ENCODE data around the gene FNIP1. TPM values are rescaled to one million over a fixed set of nuclear protein-coding genes. Genes with fewer than 3 reads are reported as not detected.

The FNIP1 gene
- total and polyA plus RNA-seq, 2 of the 8 experiments (the other 6 are each of a cell fraction or from before 2014, with no cell fraction given): 3.5 to 17.3 TPM

DNA sequence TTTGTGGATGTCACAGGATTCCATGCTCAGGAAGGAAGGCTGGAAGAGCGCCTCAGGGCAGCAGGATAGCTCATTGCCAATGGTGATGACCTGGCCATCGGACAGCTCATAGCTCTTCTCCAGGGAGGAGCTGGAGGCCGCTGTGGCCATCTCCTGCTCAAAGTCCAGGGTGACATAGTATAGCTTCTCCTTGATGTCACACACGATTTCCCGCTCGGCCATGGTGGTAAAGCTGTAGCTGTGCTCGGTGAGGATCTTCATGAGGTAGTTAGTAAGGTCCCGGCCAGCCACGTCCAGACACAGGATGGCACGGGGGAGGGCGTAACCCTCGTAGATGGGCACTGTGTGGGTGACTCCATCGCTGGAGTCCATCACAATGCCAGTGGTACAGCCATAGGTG lies 137.5 kb downstream of the FNIP1 start:
- POLR2A ChIA-PET (ENCODE audit: partially characterized antibody): no interaction called here
- no peaks in the 10 kb centered on the region for H3K4me1 ChIP-seq (replicated peaks in 1 of 4; ENCODE audit: control insufficient read depth in 3 of 4, insufficient read depth in 4 of 4, low read length in 3 of 4)
- H3K4me3 ChIP-seq (ENCODE audit: extremely low read depth in 1 of 4, insufficient read depth in 2 of 4, low read depth in 3 of 4, low read length in 4 of 4): no peak overlapping the region
- H2BK15ac ChIP-seq (ENCODE audit: low read length): no peak overlapping the region
- DNase-seq (ENCODE audit: low read depth in 1 of 2, low spot score in 2 of 2) (no peak), FAIRE-seq (no peak)
- H2BK20ac ChIP-seq (ENCODE audit: low read length): no peak overlapping the region
- WGBS, 2 experiments (ENCODE audit: extremely low coverage in 1 of 2, insufficient coverage in 1 of 2, insufficient read length in 1 of 2, insufficient replicate concordance in 2 of 2, low coverage in 1 of 2, low lambda C conversion rate in 2 of 2, missing lambda C conversion rate in 1 of 2): 97% methylated on average over 13 of the region's 13 CpGs; no CpG with 5 or more reads in 1 of the 2 experiments
- H2BK12ac ChIP-seq (ENCODE audit: low read depth, low read length): no peak overlapping the region
- peaks cover 20 to 27% of the 10 kb centered on the region in 2 experiments for H3K9me3 ChIP-seq (ENCODE audit: insufficient read depth in 2 of 2, low read depth in 1 of 2, low read length in 1 of 2)
- H3K27me3 ChIP-seq (replicated peaks in 1 of 4; ENCODE audit: control insufficient read depth in 3 of 4, extremely low read depth in 1 of 4, insufficient read depth in 3 of 4, low read length in 3 of 4): no peaks in the 10 kb centered on the region
- no peak overlapping the region for H4K5ac ChIP-seq (ENCODE audit: insufficient read length, low read depth, low read length)
- no peak overlapping the region for H3K18ac ChIP-seq (ENCODE audit: extremely low read depth, low read length)
- H3K79me2 ChIP-seq (ENCODE audit: control insufficient read depth in 1 of 2, insufficient read depth in 2 of 2, low read length in 2 of 2): no peaks in the 10 kb centered on the region
- H3K79me1 ChIP-seq (ENCODE audit: low read depth, low read length): no peaks in the 10 kb centered on the region
- H3K9ac ChIP-seq (replicated peaks in 1 of 4; ENCODE audit: extremely low read depth in 1 of 4, low read depth in 3 of 4, low read length in 3 of 4): no peak overlapping the region
- TF ChIP-seq, protein P1, sequence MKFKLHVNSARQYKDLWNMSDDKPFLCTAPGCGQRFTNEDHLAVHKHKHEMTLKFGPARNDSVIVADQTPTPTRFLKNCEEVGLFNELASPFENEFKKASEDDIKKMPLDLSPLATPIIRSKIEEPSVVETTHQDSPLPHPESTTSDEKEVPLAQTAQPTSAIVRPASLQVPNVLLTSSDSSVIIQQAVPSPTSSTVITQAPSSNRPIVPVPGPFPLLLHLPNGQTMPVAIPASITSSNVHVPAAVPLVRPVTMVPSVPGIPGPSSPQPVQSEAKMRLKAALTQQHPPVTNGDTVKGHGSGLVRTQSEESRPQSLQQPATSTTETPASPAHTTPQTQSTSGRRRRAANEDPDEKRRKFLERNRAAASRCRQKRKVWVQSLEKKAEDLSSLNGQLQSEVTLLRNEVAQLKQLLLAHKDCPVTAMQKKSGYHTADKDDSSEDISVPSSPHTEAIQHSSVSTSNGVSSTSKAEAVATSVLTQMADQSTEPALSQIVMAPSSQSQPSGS (IDR thresholded peaks at IDR 0.05; ENCODE audit: low read length): no peak
- TF ChIP-seq TAF7 (optimal IDR thresholded peaks at IDR 0.05; ENCODE audit: borderline replicate concordance, low read depth, low read length) (no peak), ASH2L (IDR thresholded peaks at IDR 0.05; ENCODE audit: low read length) (no peak), SP1 (IDR thresholded peaks at IDR 0.05; ENCODE audit: low read depth, low read length) (no peak), GTF2F1 (IDR thresholded peaks at IDR 0.05; ENCODE audit: borderline replicate concordance, low read depth, low read length) (no peak), ATF3 (IDR thresholded peaks at IDR 0.05; ENCODE audit: insufficient read depth, low read depth, low read length) (no peak)
- H3K23me2 ChIP-seq (ENCODE audit: low read depth, low read length): no peaks in the 10 kb centered on the region
- no peak overlapping the region for H4K8ac ChIP-seq (ENCODE audit: extremely low read depth, insufficient read depth, low read length)
- no peak overlapping the region for H2AFZ ChIP-seq (ENCODE audit: low read length)
- H2BK5ac ChIP-seq (ENCODE audit: low read depth, low read length): no peak overlapping the region
- CTCF ChIA-PET (ENCODE audit: partially characterized antibody): interaction anchor here (1.1 kb wide), 1 partner anchor 70 kb away, joined by 4 read pairs; no protein-coding TSS in a partner anchor
- no peak overlapping the region for H3K27ac ChIP-seq (ENCODE audit: low read depth, low read length)
- H2BK120ac ChIP-seq (replicated peaks; ENCODE audit: low read depth, low read length): no peak overlapping the region
- H3K14ac ChIP-seq (ENCODE audit: insufficient read length): no peak overlapping the region
- no peak overlapping the region for H4K91ac ChIP-seq (replicated peaks; ENCODE audit: insufficient read length, low read length)
- no peak overlapping the region for H3K4ac ChIP-seq (replicated peaks; ENCODE audit: insufficient read length, low read depth, low read length)
- H4K20me1 ChIP-seq (replicated peaks in 1 of 2; ENCODE audit: control insufficient read depth in 1 of 2, insufficient read depth in 2 of 2, low read length in 2 of 2): no peaks in the 10 kb centered on the region
- peaks cover 0 to 33% (median 14%) of the 10 kb centered on the region in 4 experiments; a peak in 4 of 8 replicates for H3K36me3 ChIP-seq (ENCODE audit: control insufficient read depth in 2 of 4, insufficient read depth in 4 of 4, low read length in 3 of 4)
- no peak overlapping the region for H3K23ac ChIP-seq (ENCODE audit: insufficient read length)
- no peak overlapping the region for H3K56ac ChIP-seq (replicated peaks; ENCODE audit: insufficient read length, low read depth, low read length)
- no peak overlapping the region for H3K4me2 ChIP-seq (ENCODE audit: insufficient read depth in 1 of 2, low read depth in 2 of 2, low read length in 2 of 2)
- no peak overlapping the region for H2AK5ac ChIP-seq (ENCODE audit: low read depth, low read length)
